Suprapubic skin (tissue), 4 donors: ENCODE measurements around the gene GPA33. TPM values are rescaled to one million over a fixed set of nuclear protein-coding genes. Genes with fewer than 3 reads are reported as not detected.

Source experiments
- DNase-seq, 2 donors: peaks; one replicate each; pipeline ENCODE4 v3.0.0-alpha.2; 2019; ENCODE audit warnings: low spot score in 2 of 2
- H3K27ac ChIP-seq: fragments of 200-600 bp; sonication (generic); one replicate; pipeline ENCODE4 v1.5.1; 2019
- H3K27me3 ChIP-seq: fragments of 200-600 bp; sonication (generic); one replicate; pipeline ENCODE4 v1.5.1; 2019
- H3K36me3 ChIP-seq: fragments of 200-600 bp; sonication (generic); one replicate; pipeline ENCODE4 v1.5.1; 2019
- H3K4me1 ChIP-seq: fragments of 200-600 bp; sonication (generic); one replicate; pipeline ENCODE4 v1.5.1; 2019
- H3K4me3 ChIP-seq: fragments of 200-600 bp; sonication (generic); one replicate; pipeline ENCODE4 v1.5.1; 2019; ENCODE audit warnings: mild to moderate bottlenecking
- H3K9me3 ChIP-seq: fragments of 200-600 bp; sonication (generic); one replicate; pipeline ENCODE4 v1.5.1; 2019
- EP300 ChIP-seq: sonication (generic); formaldehyde crosslinking; IDR thresholded peaks from one replicate; pipeline ENCODE4 v1.6.1; 2017; ENCODE audit warnings: antibody characterized with exemption
- POLR2A ChIP-seq, 2 donors: fragments of 450-650 bp; IDR thresholded peaks; one replicate each; pipeline ENCODE4 v1.6.1; 2017; ENCODE audit warnings: antibody characterized with exemption in 2 of 2, mild to moderate bottlenecking in 2 of 2, moderate library complexity in 2 of 2
- POLR2AphosphoS5 ChIP-seq, 3 donors: sonication (generic); formaldehyde crosslinking; IDR thresholded peaks; one replicate each; pipeline ENCODE4 v1.6.1; 2017; ENCODE audit warnings: antibody characterized with exemption in 3 of 3
- whole genome bisulfite sequencing: methylation state at CpG from one replicate; pipeline ENCODE4 v1.1.5; 2018; 5-methylcytosine and 5-hydroxymethylcytosine counted together
- total RNA-seq, 4 donors: library from RNA; depleted of rRNA; stranded (reverse); fragments of >200 nt; gene quantifications; one replicate each; pipeline ENCODE4 v1.1.0, GENCODE V29; 2016
- TF ChIP-seq, protein P1 (sequence below), 2 donors: fragments of 200-600 bp in 1 of 2; fragments of 450-650 bp in 1 of 2; sonication (generic) in 1 of 2; IDR thresholded peaks; one replicate each; pipeline ENCODE4 v1.5.1; 2016 to 2019; ENCODE audit warnings: antibody characterized with exemption in 2 of 2, mild to moderate bottlenecking in 1 of 2, moderate library complexity in 1 of 2

The GPA33 gene
- total RNA-seq, 4 donors from 2014 or later: 0.15 TPM; not detected in 3

DNA sequence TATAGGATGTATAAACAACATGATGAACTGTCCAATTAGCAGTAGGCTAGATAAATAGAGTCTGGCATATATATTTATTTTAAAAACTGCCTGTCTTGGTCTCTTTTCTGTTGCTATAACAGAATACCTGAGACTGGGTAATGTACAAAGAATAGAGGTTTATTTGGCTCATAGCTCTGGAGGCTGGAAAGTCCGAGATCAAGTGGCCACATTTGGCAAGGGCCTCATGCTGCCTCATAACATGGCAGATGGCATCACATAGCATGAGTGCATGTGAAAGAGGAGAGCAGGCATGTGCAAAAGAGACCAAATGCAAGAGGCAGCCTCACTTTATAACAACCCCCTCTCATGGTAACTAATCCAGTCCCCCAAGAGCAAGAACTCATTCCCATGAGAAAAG lies 9.7 kb upstream of the GPA33 start:
- Histone ChIP-seq H3K36me3 (no peaks in the 10 kb centered on the region), H3K4me1 (no peaks in the 10 kb centered on the region), H3K9me3 (no peaks in the 10 kb centered on the region), H3K27me3 (peaks cover 3% of the 10 kb centered on the region), H3K27ac (no peak overlapping the region), H3K4me3 (no peak overlapping the region)
- WGBS: 83% methylated on average over 1 of the region's 1 CpG
- TF ChIP-seq POLR2AphosphoS5 (IDR thresholded peaks at IDR 0.05): no peak
- TF ChIP-seq EP300: no peak
- no peak for TF ChIP-seq POLR2A (IDR thresholded peaks at IDR 0.05)
- TF ChIP-seq, protein P1, sequence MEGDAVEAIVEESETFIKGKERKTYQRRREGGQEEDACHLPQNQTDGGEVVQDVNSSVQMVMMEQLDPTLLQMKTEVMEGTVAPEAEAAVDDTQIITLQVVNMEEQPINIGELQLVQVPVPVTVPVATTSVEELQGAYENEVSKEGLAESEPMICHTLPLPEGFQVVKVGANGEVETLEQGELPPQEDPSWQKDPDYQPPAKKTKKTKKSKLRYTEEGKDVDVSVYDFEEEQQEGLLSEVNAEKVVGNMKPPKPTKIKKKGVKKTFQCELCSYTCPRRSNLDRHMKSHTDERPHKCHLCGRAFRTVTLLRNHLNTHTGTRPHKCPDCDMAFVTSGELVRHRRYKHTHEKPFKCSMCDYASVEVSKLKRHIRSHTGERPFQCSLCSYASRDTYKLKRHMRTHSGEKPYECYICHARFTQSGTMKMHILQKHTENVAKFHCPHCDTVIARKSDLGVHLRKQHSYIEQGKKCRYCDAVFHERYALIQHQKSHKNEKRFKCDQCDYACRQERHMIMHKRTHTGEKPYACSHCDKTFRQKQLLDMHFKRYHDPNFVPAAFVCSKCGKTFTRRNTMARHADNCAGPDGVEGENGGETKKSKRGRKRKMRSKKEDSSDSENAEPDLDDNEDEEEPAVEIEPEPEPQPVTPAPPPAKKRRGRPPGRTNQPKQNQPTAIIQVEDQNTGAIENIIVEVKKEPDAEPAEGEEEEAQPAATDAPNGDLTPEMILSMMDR (IDR thresholded peaks at IDR 0.05): no peak
- no peak for DNase-seq

- no peak for DNase-seq
- no peak for TF ChIP-seq POLR2AphosphoS5 (IDR thresholded peaks at IDR 0.05)
- TF ChIP-seq, protein P1 (IDR thresholded peaks at IDR 0.05): no peak
- TF ChIP-seq POLR2A (IDR thresholded peaks at IDR 0.05): no peak
- TF ChIP-seq EP300: no peak
- 18% methylated on average over 5 of the region's 5 CpGs for WGBS
- H3K27ac ChIP-seq: no peak overlapping the region
- H3K27me3 ChIP-seq: peaks cover 3% of the 10 kb centered on the region
- no peaks in the 10 kb centered on the region for H3K36me3 ChIP-seq
- H3K4me1 ChIP-seq: no peaks in the 10 kb centered on the region
- no peaks in the 10 kb centered on the region for H3K9me3 ChIP-seq
- H3K4me3 ChIP-seq: no peak overlapping the region
Observed at GRCh38 chr1:167095368-167095767, 5.2 kb upstream of the GPA33 start.

- no peaks in the 10 kb centered on the region for H3K4me1 ChIP-seq
- H3K27me3 ChIP-seq: no peaks in the 10 kb centered on the region
- H3K27ac ChIP-seq: no peak overlapping the region
- TF ChIP-seq EP300 (no peak), POLR2AphosphoS5 (IDR thresholded peaks at IDR 0.05) (no peak), POLR2A (IDR thresholded peaks at IDR 0.05) (no peak)
- TF ChIP-seq, protein P1 (IDR thresholded peaks at IDR 0.05): no peak
- 83% methylated on average over 8 of the region's 8 CpGs for WGBS
- DNase-seq: no peak
- H3K4me3 ChIP-seq: no peak overlapping the region
- no peaks in the 10 kb centered on the region for H3K36me3 ChIP-seq
- no peaks in the 10 kb centered on the region for H3K9me3 ChIP-seq
Observed at GRCh38 chr1:167094690-167095089, 4.5 kb upstream of the GPA33 start.

GRCh38 chr1:167093846-167094516 lies 3.8 kb upstream of the GPA33 start, which contains the start of gene STYXL2:
STYXL2 (plus strand) TSS chr1:167094075; CDS start chr1:167094850, 775 bp downstream.
- no peaks in the 10 kb centered on the region for H3K4me1 ChIP-seq
- WGBS: 71% methylated on average over 7 of the region's 8 CpGs
- H3K9me3 ChIP-seq: no peaks in the 10 kb centered on the region
- no peak within 1 kb of the TSS for H3K4me3 ChIP-seq
- no peaks in the 10 kb centered on the region for H3K27me3 ChIP-seq
- no peak for DNase-seq
- TF ChIP-seq POLR2A (IDR thresholded peaks at IDR 0.05) (no peak), EP300 (no peak), POLR2AphosphoS5 (IDR thresholded peaks at IDR 0.05) (no peak)
- TF ChIP-seq, protein P1 (IDR thresholded peaks at IDR 0.05): no peak
- H3K36me3 ChIP-seq: no peaks in the 10 kb centered on the region
- H3K27ac ChIP-seq: no peak within 1 kb of the TSS

DNA sequence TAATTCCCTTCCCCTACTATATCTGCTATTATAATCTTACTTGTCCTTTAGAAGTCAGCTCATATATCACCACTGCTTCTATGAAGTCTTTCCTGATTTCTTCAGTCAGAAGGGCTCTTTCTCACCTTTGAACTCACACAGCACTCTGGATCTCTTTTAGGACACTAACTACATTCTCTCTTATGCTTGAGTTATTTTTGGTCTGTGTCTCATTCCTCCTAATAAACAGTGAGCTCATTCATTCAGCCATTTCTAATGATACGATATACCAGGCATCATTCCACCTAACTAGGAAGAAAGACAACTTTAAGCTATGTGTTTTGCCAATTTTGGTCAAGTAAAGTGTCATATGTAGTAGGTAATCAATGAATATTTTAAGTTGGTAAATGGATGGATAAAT lies 2.5 kb upstream of the GPA33 start:
- TF ChIP-seq, protein P1 (IDR thresholded peaks at IDR 0.05): no peak
- Histone ChIP-seq H3K9me3 (no peaks in the 10 kb centered on the region), H3K4me3 (no peak overlapping the region), H3K4me1 (no peaks in the 10 kb centered on the region), H3K27ac (no peak overlapping the region), H3K27me3 (no peaks in the 10 kb centered on the region), H3K36me3 (no peaks in the 10 kb centered on the region)
- WGBS: 85% methylated on average over 1 of the region's 1 CpG
- DNase-seq: no peak
